ENCODE results near the gene SLIT3. TPM values are rescaled to one million over a fixed set of nuclear protein-coding genes. Genes with fewer than 3 reads are reported as not detected.

The SLIT3 gene
- total RNA-seq, 1 experiment from 2014 or later, result 0.10 TPM

DNA sequence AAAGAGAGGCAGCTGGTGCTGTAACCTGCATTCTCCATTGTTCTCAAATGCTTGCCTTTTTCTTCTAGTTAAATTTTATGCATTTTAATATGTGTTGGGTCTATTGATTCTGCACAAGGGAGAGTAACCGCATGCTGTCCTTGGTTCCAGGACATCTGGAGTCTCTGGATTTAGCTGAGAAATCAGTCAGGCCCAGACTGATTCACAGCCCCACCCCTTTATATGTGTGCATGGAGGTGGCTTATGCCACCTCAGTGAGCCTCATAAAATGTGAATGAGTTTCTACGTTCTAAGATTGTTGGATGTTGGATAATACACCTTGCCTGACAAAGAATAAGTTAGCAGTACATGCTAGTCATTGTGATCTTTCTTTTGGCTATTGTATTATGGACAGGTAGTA lies 611.7 kb downstream of the SLIT3 start:
- no peaks in the 10 kb centered on the region for H4K20me1 ChIP-seq (ENCODE audit: insufficient read depth)
- no peak overlapping the region for H3K27ac ChIP-seq (ENCODE audit: low read depth, low read length)
- no peak overlapping the region for H3K4me3 ChIP-seq (replicated peaks in 1 of 2; ENCODE audit: low read depth in 1 of 2, low read length in 2 of 2)
- H3K9me3 ChIP-seq (ENCODE audit: control insufficient read depth in 1 of 2, insufficient read depth in 1 of 2, low read depth in 1 of 2, low read length in 2 of 2), result no peaks in the 10 kb centered on the region
- ChIA-PET CTCF (no interaction called here), RAD21 (ENCODE audit: low non-redundant PET in 1 of 2, low total read pairs in 2 of 2, uncharacterized antibody in 2 of 2, unreplicated experiment in 2 of 2) (no interaction called here), POLR2A (no interaction called here)
- H3K9ac ChIP-seq (ENCODE audit: low read length), result no peak overlapping the region
- TF ChIP-seq POLR2AphosphoS5 (IDR thresholded peaks at IDR 0.05; ENCODE audit: low read depth, low read length), result no peak
- TF ChIP-seq CTCF (IDR thresholded peaks at IDR 0.05 in 2 of 3, conservative IDR thresholded peaks at IDR 0.05 in 1 of 3; ENCODE audit: borderline replicate concordance in 1 of 3, insufficient read depth in 1 of 3, low read depth in 2 of 3, low read length in 2 of 3), result no peak
- no peak for TF ChIP-seq JUND (IDR thresholded peaks at IDR 0.05)
- no peak for TF ChIP-seq EGR1 (IDR thresholded peaks at IDR 0.05; ENCODE audit: low read depth)
- TF ChIP-seq CBX3 (IDR thresholded peaks at IDR 0.05; ENCODE audit: low read depth), result no peak
- no peak for TF ChIP-seq ELF1 (IDR thresholded peaks at IDR 0.05; ENCODE audit: borderline replicate concordance, low read depth)
- no peak for TF ChIP-seq ZFX (IDR thresholded peaks at IDR 0.05)
- TF ChIP-seq, protein P1, sequence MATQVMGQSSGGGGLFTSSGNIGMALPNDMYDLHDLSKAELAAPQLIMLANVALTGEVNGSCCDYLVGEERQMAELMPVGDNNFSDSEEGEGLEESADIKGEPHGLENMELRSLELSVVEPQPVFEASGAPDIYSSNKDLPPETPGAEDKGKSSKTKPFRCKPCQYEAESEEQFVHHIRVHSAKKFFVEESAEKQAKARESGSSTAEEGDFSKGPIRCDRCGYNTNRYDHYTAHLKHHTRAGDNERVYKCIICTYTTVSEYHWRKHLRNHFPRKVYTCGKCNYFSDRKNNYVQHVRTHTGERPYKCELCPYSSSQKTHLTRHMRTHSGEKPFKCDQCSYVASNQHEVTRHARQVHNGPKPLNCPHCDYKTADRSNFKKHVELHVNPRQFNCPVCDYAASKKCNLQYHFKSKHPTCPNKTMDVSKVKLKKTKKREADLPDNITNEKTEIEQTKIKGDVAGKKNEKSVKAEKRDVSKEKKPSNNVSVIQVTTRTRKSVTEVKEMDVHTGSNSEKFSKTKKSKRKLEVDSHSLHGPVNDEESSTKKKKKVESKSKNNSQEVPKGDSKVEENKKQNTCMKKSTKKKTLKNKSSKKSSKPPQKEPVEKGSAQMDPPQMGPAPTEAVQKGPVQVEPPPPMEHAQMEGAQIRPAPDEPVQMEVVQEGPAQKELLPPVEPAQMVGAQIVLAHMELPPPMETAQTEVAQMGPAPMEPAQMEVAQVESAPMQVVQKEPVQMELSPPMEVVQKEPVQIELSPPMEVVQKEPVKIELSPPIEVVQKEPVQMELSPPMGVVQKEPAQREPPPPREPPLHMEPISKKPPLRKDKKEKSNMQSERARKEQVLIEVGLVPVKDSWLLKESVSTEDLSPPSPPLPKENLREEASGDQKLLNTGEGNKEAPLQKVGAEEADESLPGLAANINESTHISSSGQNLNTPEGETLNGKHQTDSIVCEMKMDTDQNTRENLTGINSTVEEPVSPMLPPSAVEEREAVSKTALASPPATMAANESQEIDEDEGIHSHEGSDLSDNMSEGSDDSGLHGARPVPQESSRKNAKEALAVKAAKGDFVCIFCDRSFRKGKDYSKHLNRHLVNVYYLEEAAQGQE (IDR thresholded peaks at IDR 0.05; ENCODE audit: low read depth), result no peak
- no peak for TF ChIP-seq EZH2phosphoT487 (IDR thresholded peaks at IDR 0.05; ENCODE audit: borderline replicate concordance)
- TF ChIP-seq SIN3A (IDR thresholded peaks at IDR 0.05; ENCODE audit: low read depth), result no peak
- no peaks in the 10 kb centered on the region for H3K79me2 ChIP-seq (ENCODE audit: insufficient read depth, low read length)
- no peaks in the 10 kb centered on the region for H3K9me2 ChIP-seq (ENCODE audit: insufficient read depth)
- H3K4me2 ChIP-seq (ENCODE audit: low read length), result no peak overlapping the region
- DNase-seq (ENCODE audit: low read depth, low spot score) (no peak), ATAC-seq (no peak)
- BruUV-seq (replicated peaks), result no TSS peak
- peaks cover 42% of the 10 kb centered on the region for H3K27me3 ChIP-seq (ENCODE audit: insufficient read depth, low read length)
- no peak overlapping the region for H2AFZ ChIP-seq (ENCODE audit: low read depth, low read length, poor library complexity, severe bottlenecking)
- H3K36me3 ChIP-seq (ENCODE audit: control insufficient read depth in 1 of 2, insufficient read depth in 2 of 2, low read length in 2 of 2), result no peaks in the 10 kb centered on the region
- no peaks in the 10 kb centered on the region for H3K4me1 ChIP-seq (ENCODE audit: control insufficient read depth in 1 of 2, insufficient read depth in 2 of 2, low read length in 2 of 2)
- intact Hi-C loops (cut with micrococcal nuclease), result no loop called here

Measured in HCT116 (cell line).